Trophoblast cell (in vitro differentiated cells and primary cell): Measurements from ENCODE around the gene KIF26A.

Source experiments
- DNase-seq, 2 donors: peaks; one replicate each; pipeline ENCODE4 v3.0.0-alpha.2; 2016
- H2AFZ ChIP-seq: 2 replicates; pipeline ENCODE4 v1.6.1; 2013; ENCODE audit warnings: low read length, moderate library complexity, mild to moderate bottlenecking; ENCODE audit not compliant: insufficient read depth, poor library complexity
- H2AK5ac ChIP-seq: 2 replicates; pipeline ENCODE4 v1.6.1; 2013; ENCODE audit warnings: mild to moderate bottlenecking, low read length
- H2BK120ac ChIP-seq: 2 replicates; pipeline ENCODE4 v1.6.1; 2013; ENCODE audit warnings: low read length, mild to moderate bottlenecking, moderate library complexity; ENCODE audit not compliant: insufficient read depth, poor library complexity
- H2BK12ac ChIP-seq: 2 replicates; pipeline ENCODE4 v1.6.1; 2013; ENCODE audit warnings: mild to moderate bottlenecking, low read length, moderate library complexity
- H2BK5ac ChIP-seq: 2 replicates; pipeline ENCODE4 v1.6.1; 2013; ENCODE audit warnings: low read length, low read depth, moderate library complexity, mild to moderate bottlenecking; ENCODE audit not compliant: poor library complexity
- H3K14ac ChIP-seq: 2 replicates; pipeline ENCODE4 v1.6.1; 2013; ENCODE audit warnings: mild to moderate bottlenecking, low read length
- H3K18ac ChIP-seq: 2 replicates; pipeline ENCODE4 v1.6.1; 2013; ENCODE audit warnings: mild to moderate bottlenecking, low read length
- H3K23ac ChIP-seq: 2 replicates; pipeline ENCODE4 v1.6.1; 2013; ENCODE audit warnings: low read length
- H3K27ac ChIP-seq: 2 replicates; pipeline ENCODE4 v1.5.1; 2013; ENCODE audit warnings: low read depth, mild to moderate bottlenecking, inconsistent platforms, low read length, moderate library complexity
- H3K27me3 ChIP-seq: 2 replicates; pipeline ENCODE4 v1.6.1; 2013; ENCODE audit warnings: inconsistent platforms, mild to moderate bottlenecking, low read length, moderate library complexity; ENCODE audit not compliant: insufficient read depth
- H3K36me3 ChIP-seq, 2 experiments: 1 replicate in 1 of 2; 2 replicates in 1 of 2; pipeline ENCODE4 v1.6.1; 2013; ENCODE audit warnings: low read length in 2 of 2, mild to moderate bottlenecking in 2 of 2, moderate library complexity in 1 of 2; ENCODE audit not compliant: insufficient read depth in 2 of 2, control insufficient read depth in 1 of 2
- H3K4ac ChIP-seq: 2 replicates; pipeline ENCODE4 v1.6.1; 2013; ENCODE audit warnings: low read depth, mild to moderate bottlenecking, low read length, moderate library complexity
- H3K4me1 ChIP-seq, 2 experiments: 1 replicate in 1 of 2; 2 replicates in 1 of 2; pipeline ENCODE4 v1.6.1; 2013; ENCODE audit warnings: low read length in 2 of 2, mild to moderate bottlenecking in 2 of 2, moderate library complexity in 1 of 2; ENCODE audit not compliant: insufficient read depth in 2 of 2, control insufficient read depth in 1 of 2
- H3K4me2 ChIP-seq: 2 replicates; pipeline ENCODE4 v1.6.1; 2013; ENCODE audit warnings: inconsistent platforms, mild to moderate bottlenecking, low read length, moderate library complexity
- H3K4me3 ChIP-seq: 2 replicates; pipeline ENCODE4 v1.5.1; 2013; ENCODE audit warnings: mild to moderate bottlenecking, low read depth, low read length, inconsistent platforms
- H3K79me1 ChIP-seq: one replicate; pipeline ENCODE4 v1.6.1; 2013; ENCODE audit warnings: low read length
- H3K79me2 ChIP-seq: 2 replicates; pipeline ENCODE4 v1.6.1; 2013; ENCODE audit warnings: low read length, mild to moderate bottlenecking; ENCODE audit not compliant: control insufficient read depth, insufficient read depth, poor library complexity
- H3K9ac ChIP-seq: 2 replicates; pipeline ENCODE4 v1.6.1; 2013; ENCODE audit warnings: mild to moderate bottlenecking, low read length
- H3K9me3 ChIP-seq: 2 replicates; pipeline ENCODE4 v1.6.1; 2013; ENCODE audit warnings: low read depth, mild to moderate bottlenecking, control low read depth, inconsistent platforms, low read length; ENCODE audit not compliant: insufficient read depth
- H4K12ac ChIP-seq: 2 replicates; pipeline ENCODE4 v1.6.1; 2013; ENCODE audit warnings: low read depth, mild to moderate bottlenecking, low read length, moderate library complexity
- H4K8ac ChIP-seq: 2 replicates; pipeline ENCODE4 v1.6.1; 2013; ENCODE audit warnings: low read depth, mild to moderate bottlenecking, low read length, moderate library complexity
- H4K91ac ChIP-seq: one replicate; pipeline ENCODE4 v1.6.1; 2013; ENCODE audit warnings: low read depth, mild to moderate bottlenecking, low read length, moderate library complexity
- WGBS: extraction: QIAGEN DNeasy Blood & Tissue Kit; methylation state at CpG from one replicate; pipeline ENCODE4 v1.1.7; 2013; ENCODE audit warnings: missing lambda C conversion rate; ENCODE audit not compliant: insufficient read length, insufficient coverage; ENCODE audit errors: extremely low coverage; 5-methylcytosine and 5-hydroxymethylcytosine counted together

KIF26A gene

DNA sequence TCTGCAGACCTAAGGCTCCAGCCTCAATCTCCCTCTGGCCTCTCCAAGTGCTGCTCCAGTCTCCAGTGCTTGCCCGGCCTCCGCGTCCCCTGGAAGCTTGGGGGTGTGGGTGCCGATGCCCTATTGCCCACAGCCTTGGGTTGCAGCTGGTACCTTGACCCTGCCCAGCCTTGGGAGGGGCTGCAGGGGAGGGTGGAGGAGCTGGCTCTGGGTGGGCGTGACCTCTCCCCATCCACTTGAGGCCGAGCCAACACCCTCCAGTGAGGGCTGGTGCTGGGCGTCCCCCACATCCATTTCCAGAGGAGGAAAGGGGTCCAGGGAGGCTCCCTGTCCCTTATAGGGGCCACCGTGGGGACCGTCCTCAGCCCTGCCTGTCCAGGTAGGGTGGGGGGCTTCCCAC is 24.1 kb downstream of the KIF26A start:
- Histone ChIP-seq H3K14ac (no peak overlapping the region), H2BK5ac (no peak overlapping the region), H3K4ac (no peak overlapping the region), H2AFZ (no peak overlapping the region), H2AK5ac (no peak overlapping the region), H3K23ac (no peak overlapping the region), H4K8ac (no peak overlapping the region), H3K36me3 (peaks cover 0 to 2% of the 10 kb centered on the region in 2 experiments), H4K91ac (no peak overlapping the region), H3K79me2 (no peaks in the 10 kb centered on the region), H3K9ac (no peak overlapping the region), H2BK12ac (no peak overlapping the region), H3K4me2 (no peak overlapping the region), H3K4me3 (no peak overlapping the region), H2BK120ac (no peak overlapping the region), H3K27ac (no peak overlapping the region), H3K4me1 (no peaks in the 10 kb centered on the region), H3K27me3 (no peaks in the 10 kb centered on the region), H3K18ac (no peak overlapping the region), H4K12ac (no peak overlapping the region), H3K9me3 (no peaks in the 10 kb centered on the region), H3K79me1 (no peaks in the 10 kb centered on the region)
- WGBS: no CpG with 5 or more reads among the region's 9 CpGs
- no peak for DNase-seq

DNA sequence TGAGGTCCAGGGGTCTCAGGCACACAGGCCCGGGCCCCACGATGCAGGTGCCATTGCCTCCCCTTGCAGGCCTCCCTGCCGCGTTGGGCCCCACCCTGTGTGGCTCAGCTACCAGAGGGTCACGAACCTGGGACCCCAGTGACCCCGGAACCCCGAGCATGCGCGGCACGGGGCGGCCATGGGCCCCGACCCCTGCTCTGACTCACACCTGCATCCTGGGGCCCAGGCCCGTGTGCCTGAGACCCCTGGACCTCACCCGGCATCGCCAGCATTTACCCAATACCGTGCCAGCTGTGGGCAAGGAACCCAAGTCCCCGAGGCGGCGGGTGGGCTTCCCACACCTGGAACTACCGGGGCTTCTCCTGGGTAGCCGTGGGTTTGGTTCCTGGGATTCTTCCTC is 25.2 kb downstream of the KIF26A start:
- WGBS: no CpG with 5 or more reads among the region's 21 CpGs
- Histone ChIP-seq H3K23ac (no peak overlapping the region), H2BK5ac (no peak overlapping the region), H2BK12ac (no peak overlapping the region), H3K36me3 (no peaks in the 10 kb centered on the region), H3K18ac (no peak overlapping the region), H2AK5ac (no peak overlapping the region), H2BK120ac (no peak overlapping the region), H4K91ac (no peak overlapping the region), H4K8ac (no peak overlapping the region), H3K79me2 (no peaks in the 10 kb centered on the region), H3K79me1 (no peaks in the 10 kb centered on the region), H3K27me3 (no peaks in the 10 kb centered on the region), H3K4ac (no peak overlapping the region), H3K14ac (no peak overlapping the region), H2AFZ (no peak overlapping the region), H3K9me3 (no peaks in the 10 kb centered on the region), H3K4me2 (no peak overlapping the region), H3K4me3 (no peak overlapping the region), H3K27ac (no peak overlapping the region), H3K4me1 (no peaks in the 10 kb centered on the region), H3K9ac (no peak overlapping the region), H4K12ac (no peak overlapping the region)
- no peak for DNase-seq

- no peak for DNase-seq
- no peak overlapping the region for H4K12ac ChIP-seq
- H3K79me1 ChIP-seq: no peaks in the 10 kb centered on the region
- H3K36me3 ChIP-seq: no peaks in the 10 kb centered on the region
- H4K91ac ChIP-seq: no peak overlapping the region
- no peak overlapping the region for H3K4ac ChIP-seq
- no CpG with 5 or more reads among the region's 23 CpGs for WGBS
- H3K9ac ChIP-seq: no peak overlapping the region
- no peak overlapping the region for H3K23ac ChIP-seq
- no peaks in the 10 kb centered on the region for H3K79me2 ChIP-seq
- no peak overlapping the region for H2AFZ ChIP-seq
- no peak overlapping the region for H3K27ac ChIP-seq
- no peaks in the 10 kb centered on the region for H3K4me1 ChIP-seq
- H2BK5ac ChIP-seq: no peak overlapping the region
- H2AK5ac ChIP-seq: no peak overlapping the region
- no peak overlapping the region for H3K4me2 ChIP-seq
- no peak overlapping the region for H2BK120ac ChIP-seq
- H3K14ac ChIP-seq: no peak overlapping the region
- H3K4me3 ChIP-seq: no peak overlapping the region
- H4K8ac ChIP-seq: no peak overlapping the region
- H3K27me3 ChIP-seq: no peaks in the 10 kb centered on the region
- no peaks in the 10 kb centered on the region for H3K9me3 ChIP-seq
- H2BK12ac ChIP-seq: no peak overlapping the region
- no peak overlapping the region for H3K18ac ChIP-seq
These were observed 25.7 kb downstream of the KIF26A start for GRCh38 chr14:104164041-104164440.

DNA sequence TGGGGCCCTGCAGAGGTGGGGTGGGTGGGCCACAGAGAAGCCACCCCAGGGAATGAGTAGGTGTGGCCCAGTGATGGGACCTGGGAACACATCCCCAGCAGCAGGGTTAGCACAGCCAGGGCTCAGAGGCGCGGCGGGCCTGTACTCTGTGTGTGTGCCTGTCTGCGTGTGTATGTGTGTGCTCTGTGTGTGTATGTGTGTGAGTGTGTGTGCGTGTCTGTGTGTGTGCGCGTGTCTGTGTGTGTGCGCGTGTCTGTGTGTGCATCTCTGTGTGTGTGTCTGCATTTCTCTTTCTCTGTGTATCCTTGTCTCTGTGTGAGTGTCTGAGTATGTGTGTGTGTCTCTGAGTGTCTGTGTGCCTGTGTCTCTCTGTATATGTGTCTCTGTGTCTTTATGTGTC is 26.1 kb downstream of the KIF26A start:
- H4K12ac ChIP-seq: no peak overlapping the region
- no peak for DNase-seq
- H3K4me3 ChIP-seq: peak overlapping the region; percentile 15
- H3K27ac ChIP-seq: no peak overlapping the region
- H3K4me1 ChIP-seq: no peaks in the 10 kb centered on the region
- no peaks in the 10 kb centered on the region for H3K79me1 ChIP-seq
- no peak overlapping the region for H3K23ac ChIP-seq
- no peak overlapping the region for H3K4me2 ChIP-seq
- no peaks in the 10 kb centered on the region for H3K36me3 ChIP-seq
- no CpG with 5 or more reads among the region's 9 CpGs for WGBS
- H3K9me3 ChIP-seq: no peaks in the 10 kb centered on the region
- H3K27me3 ChIP-seq: no peaks in the 10 kb centered on the region
- H2AFZ ChIP-seq: no peak overlapping the region
- H2BK12ac ChIP-seq: no peak overlapping the region
- H3K79me2 ChIP-seq: no peaks in the 10 kb centered on the region
- H2AK5ac ChIP-seq: no peak overlapping the region
- H2BK120ac ChIP-seq: no peak overlapping the region
- H4K8ac ChIP-seq: no peak overlapping the region
- H3K14ac ChIP-seq: no peak overlapping the region
- no peak overlapping the region for H2BK5ac ChIP-seq
- no peak overlapping the region for H3K18ac ChIP-seq
- no peak overlapping the region for H3K9ac ChIP-seq
- no peak overlapping the region for H3K4ac ChIP-seq
- H4K91ac ChIP-seq: no peak overlapping the region
